RCC 7860 (cell line): Measurements from ENCODE around the gene RAB27A.
"Not testable (repeated sequence)": the region's sequence is repeated elsewhere in the genome, so short reads cannot be mapped to it uniquely, and the experiment has no call there.

Source experiments
- DNase-seq: peaks from one replicate; pipeline ENCODE4 v3.0.0-alpha.2; 2015; ENCODE audit warnings: low spot score
- FAIRE-seq: peaks from 2 replicates; lab custom pipeline; 2012; peaks lifted over from hg19 to GRCh38; lab: Jason Lieb, UNC

Gene RAB27A

DNA sequence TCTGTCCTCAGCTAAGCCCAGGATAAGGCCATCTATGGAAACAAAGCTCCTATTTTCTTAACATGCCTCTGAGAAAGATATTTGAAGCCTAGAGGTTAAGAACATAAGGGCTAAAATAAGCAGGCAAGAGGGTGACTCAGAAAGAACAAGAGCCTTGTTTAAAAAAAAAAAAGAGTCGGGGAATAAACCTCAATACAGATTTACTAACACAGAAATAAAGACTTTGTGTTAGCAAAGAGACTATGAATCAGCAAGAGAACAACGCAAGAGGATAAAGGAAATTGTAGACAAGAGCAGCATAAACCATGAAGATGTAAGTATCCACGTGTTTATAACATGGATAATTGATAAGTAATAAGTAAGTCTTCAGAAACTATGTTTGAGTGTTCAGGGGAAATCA lies 36.0 kb downstream of the RAB27A start:
- no peak for FAIRE-seq
- DNase-seq, result no peak

- not testable (repeated sequence) for DNase-seq, FAIRE-seq
These were observed 37.4 kb downstream of the RAB27A start for GRCh38 chr15:55252201-55252600.

- FAIRE-seq (no peak), DNase-seq (no peak)
These were observed 38.7 kb downstream of the RAB27A start for GRCh38 chr15:55250941-55251340.

GRCh38 chr15:55250392-55250791 lies 39.2 kb downstream of the RAB27A start:
- no peak for FAIRE-seq
- DNase-seq, result no peak

GRCh38 chr15:55249885-55250284 lies 39.7 kb downstream of the RAB27A start:
- not testable (repeated sequence) for FAIRE-seq, DNase-seq

- DNase-seq, result no peak
- no peak for FAIRE-seq
These were observed 40.7 kb downstream of the RAB27A start for GRCh38 chr15:55248895-55249294.

GRCh38 chr15:55247766-55248427 lies 41.7 kb downstream of the RAB27A start:
- FAIRE-seq (no peak), DNase-seq (no peak)

- no peak for DNase-seq
- no peak for FAIRE-seq
These were observed 42.3 kb downstream of the RAB27A start for GRCh38 chr15:55247311-55247710.

DNA sequence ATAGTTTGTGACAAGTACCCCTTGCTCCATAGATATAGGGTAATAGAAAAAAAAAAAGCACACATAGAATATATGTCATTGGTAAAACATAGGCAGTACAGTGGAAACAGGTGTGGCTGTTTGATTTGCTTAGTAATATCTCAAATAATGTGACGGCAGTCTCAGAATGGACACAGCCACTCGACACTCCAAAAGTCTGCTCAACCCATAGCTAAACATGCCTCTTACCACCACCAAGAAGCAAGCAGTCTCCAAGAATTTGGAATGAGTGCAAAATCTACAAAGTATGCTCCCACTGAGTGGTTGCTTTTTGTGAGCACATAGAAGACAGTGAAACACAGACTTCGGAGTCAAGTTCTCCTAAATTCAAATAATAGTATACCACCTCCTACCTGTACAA lies 43.0 kb downstream of the RAB27A start:
- FAIRE-seq, result no peak
- no peak for DNase-seq

- FAIRE-seq (no peak), DNase-seq (no peak)
These were observed 44.6 kb downstream of the RAB27A start for GRCh38 chr15:55245059-55245458.

GRCh38 chr15:55241891-55242290 lies 47.7 kb downstream of the RAB27A start:
- FAIRE-seq, result no peak
- DNase-seq, result no peak

- FAIRE-seq, result no peak
These were observed 48.4 kb downstream of the RAB27A start for GRCh38 chr15:55241186-55241585.

GRCh38 chr15:55240125-55240760 lies 49.4 kb downstream of the RAB27A start:
- no peak for DNase-seq
- no peak for FAIRE-seq

More at GRCh38 chr15:55241186-55241585, 48.4 kb downstream of the RAB27A start:
- no peak for DNase-seq

GRCh38 chr15:55239440-55240124 lies 50.0 kb downstream of the RAB27A start:
- DNase-seq (no peak), FAIRE-seq (no peak)

DNA sequence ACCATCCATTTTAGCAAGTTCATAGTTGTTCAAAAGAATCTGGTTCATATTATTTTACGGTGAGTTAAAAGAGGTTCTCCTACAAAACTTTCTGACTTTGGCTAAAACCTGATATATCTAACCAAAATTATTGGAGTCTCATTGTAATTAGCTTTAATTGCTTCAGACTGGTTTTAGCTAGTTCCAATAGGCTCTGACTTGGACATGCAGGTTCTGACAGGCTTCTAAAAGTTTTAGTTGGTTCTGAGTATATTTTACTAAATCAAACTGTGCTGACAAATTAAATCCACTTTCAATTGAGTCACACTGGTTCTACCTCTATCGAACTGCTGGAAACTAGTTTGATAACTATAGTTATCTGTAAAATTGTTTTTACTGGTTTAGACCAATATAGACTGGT lies 50.7 kb downstream of the RAB27A start:
- no peak for DNase-seq
- no peak for FAIRE-seq

DNA sequence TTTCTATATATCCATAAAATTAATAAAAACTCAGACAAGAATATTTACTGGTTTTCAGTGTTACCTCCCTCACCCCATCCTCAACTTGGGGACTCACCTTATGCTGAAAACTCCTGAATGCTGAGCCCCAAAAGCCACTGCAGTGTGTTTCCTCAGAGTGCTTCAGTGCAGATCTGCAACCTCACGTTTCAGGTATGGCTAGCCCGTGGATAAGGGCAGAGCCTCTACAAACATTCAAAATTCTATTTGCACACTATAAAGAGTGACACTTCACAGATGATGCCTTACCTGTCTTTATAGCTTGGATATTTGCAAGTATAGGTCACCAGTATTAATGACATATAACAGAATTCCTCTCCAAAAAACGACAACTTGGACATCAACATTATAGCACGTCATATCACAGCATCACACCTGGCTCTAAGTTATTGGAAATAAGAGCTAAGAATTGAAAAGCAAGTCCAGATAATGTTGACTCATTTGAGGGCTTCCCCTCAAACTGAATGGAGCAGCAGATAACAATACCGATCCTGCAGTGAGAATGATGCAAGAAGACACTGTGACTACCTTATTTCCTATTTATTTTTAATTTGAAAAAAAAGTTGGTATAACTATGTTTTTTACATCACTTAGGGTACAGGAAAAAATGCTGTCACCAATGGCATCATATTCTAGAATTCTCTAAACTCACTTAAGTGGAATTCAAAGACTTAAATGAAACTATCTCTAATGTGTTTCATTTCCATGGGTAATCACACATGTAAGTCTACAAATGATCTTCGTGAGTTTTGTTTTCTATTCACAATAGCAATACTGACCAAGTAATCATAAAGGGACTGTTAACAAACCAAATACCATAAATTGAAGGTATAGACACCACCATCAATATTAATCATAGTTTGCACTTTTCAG lies 52.1 kb downstream of the RAB27A start:
- FAIRE-seq (no peak), DNase-seq (no peak)

- FAIRE-seq (no peak), DNase-seq (no peak)
These were observed 54.0 kb downstream of the RAB27A start for GRCh38 chr15:55235546-55236036.

- FAIRE-seq, result no peak
- no peak for DNase-seq
These were observed 54.9 kb downstream of the RAB27A start for GRCh38 chr15:55234800-55235104.

GRCh38 chr15:55234104-55234799 lies 55.4 kb downstream of the RAB27A start:
- DNase-seq (no peak), FAIRE-seq (no peak)

DNA sequence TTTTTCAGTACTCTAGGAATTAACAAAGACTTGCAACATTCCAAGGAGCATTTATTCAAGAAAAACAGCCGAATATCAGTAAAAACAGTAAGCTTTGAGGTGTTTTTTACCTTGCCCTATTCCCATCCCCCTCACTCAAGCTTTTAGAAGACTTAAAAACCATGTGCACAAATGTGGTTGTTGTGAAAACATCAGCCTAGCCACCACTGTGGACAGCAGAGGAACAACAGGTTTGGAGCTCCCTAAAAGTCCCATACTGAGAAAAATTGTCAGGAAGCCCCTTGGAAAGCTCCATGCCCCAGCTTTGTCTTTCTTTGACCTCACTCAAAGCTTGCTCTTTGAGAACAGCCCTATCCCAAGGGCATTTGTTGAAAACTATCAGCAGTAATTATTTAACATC lies 58.2 kb downstream of the RAB27A start:
- FAIRE-seq (no peak), DNase-seq (no peak)
